ENCODE results near the gene CD55. TPM values are rescaled to one million over a fixed set of nuclear protein-coding genes. Genes with fewer than 3 reads are reported as not detected.

CD55 gene
- total RNA-seq, 2 donors from 2014 or later, result 19.5 to 26.1 TPM

- WGBS, 2 experiments (ENCODE audit: insufficient coverage in 1 of 2, insufficient read length in 1 of 2), result 65 to 70% methylated on average over 2 to 3 of the region's 3 CpGs
- H3K4me1 Mint-ChIP-seq, result peaks cover 3% of the 10 kb centered on the region
- H3K4me3 Mint-ChIP-seq, result no peak overlapping the region
- H3K27me3 ChIP-seq (ENCODE audit: control insufficient read depth, insufficient read depth, low read length, poor library complexity, severe bottlenecking), result no peaks in the 10 kb centered on the region
- H3K27ac Mint-ChIP-seq, result no peak overlapping the region
- H3K27me3 Mint-ChIP-seq (ENCODE audit: insufficient read depth), result no peaks in the 10 kb centered on the region
- TF ChIP-seq, protein P1, sequence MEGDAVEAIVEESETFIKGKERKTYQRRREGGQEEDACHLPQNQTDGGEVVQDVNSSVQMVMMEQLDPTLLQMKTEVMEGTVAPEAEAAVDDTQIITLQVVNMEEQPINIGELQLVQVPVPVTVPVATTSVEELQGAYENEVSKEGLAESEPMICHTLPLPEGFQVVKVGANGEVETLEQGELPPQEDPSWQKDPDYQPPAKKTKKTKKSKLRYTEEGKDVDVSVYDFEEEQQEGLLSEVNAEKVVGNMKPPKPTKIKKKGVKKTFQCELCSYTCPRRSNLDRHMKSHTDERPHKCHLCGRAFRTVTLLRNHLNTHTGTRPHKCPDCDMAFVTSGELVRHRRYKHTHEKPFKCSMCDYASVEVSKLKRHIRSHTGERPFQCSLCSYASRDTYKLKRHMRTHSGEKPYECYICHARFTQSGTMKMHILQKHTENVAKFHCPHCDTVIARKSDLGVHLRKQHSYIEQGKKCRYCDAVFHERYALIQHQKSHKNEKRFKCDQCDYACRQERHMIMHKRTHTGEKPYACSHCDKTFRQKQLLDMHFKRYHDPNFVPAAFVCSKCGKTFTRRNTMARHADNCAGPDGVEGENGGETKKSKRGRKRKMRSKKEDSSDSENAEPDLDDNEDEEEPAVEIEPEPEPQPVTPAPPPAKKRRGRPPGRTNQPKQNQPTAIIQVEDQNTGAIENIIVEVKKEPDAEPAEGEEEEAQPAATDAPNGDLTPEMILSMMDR (conservative IDR thresholded peaks at IDR 0.05), result no peak
- no peaks in the 10 kb centered on the region for H3K9me3 Mint-ChIP-seq
- DNase-seq, result no peak
- H3K4me1 ChIP-seq (ENCODE audit: control insufficient read depth, insufficient read depth, low read length), result no peaks in the 10 kb centered on the region
- no peak overlapping the region for H3K27ac ChIP-seq (ENCODE audit: low read depth, low read length)
- no peak overlapping the region for H3K9ac ChIP-seq (ENCODE audit: extremely low read depth, low read length, poor library complexity, severe bottlenecking)
- H3K9me3 ChIP-seq (ENCODE audit: control insufficient read depth, low read length), result no peaks in the 10 kb centered on the region
- peaks cover under 1% of the 10 kb centered on the region for H3K36me3 Mint-ChIP-seq (ENCODE audit: low read depth)
- no peak overlapping the region for H3K4me3 ChIP-seq (ENCODE audit: low read length)
- H3K36me3 ChIP-seq (ENCODE audit: control insufficient read depth, insufficient read depth, low read length), result no peaks in the 10 kb centered on the region
Measured at GRCh38 chr1:207361029-207361428, 39.6 kb downstream of the CD55 start.

DNA sequence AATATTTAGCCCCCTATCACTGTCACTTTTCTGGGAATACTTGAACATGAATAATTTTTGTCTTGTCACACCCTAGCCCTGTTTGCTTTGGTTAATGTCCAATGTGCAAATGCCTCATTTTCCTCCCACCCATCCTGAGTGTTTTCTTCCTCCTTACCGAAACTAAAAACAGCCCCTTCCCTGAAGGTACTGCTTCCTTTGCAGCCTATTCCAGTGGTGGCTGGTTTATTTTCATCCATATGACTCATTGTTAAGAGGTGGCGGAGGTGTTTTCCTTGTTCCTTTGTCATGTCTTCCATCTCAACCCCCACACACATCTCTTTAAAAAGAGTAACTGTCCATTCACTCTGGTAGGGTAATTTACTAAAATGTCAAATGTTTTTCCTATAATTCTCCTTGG lies 40.4 kb downstream of the CD55 start:
- no peak overlapping the region for H3K4me3 ChIP-seq (ENCODE audit: low read length)
- Mint-ChIP-seq H3K4me3 (no peak overlapping the region), H3K36me3 (ENCODE audit: low read depth) (peaks cover 1% of the 10 kb centered on the region), H3K27ac (no peak overlapping the region), H3K27me3 (ENCODE audit: insufficient read depth) (no peaks in the 10 kb centered on the region), H3K4me1 (peaks cover 3% of the 10 kb centered on the region), H3K9me3 (no peaks in the 10 kb centered on the region)
- TF ChIP-seq, protein P1 (conservative IDR thresholded peaks at IDR 0.05), result no peak
- H3K9me3 ChIP-seq (ENCODE audit: control insufficient read depth, low read length), result no peaks in the 10 kb centered on the region
- no peak for DNase-seq
- H3K9ac ChIP-seq (ENCODE audit: extremely low read depth, low read length, poor library complexity, severe bottlenecking), result no peak overlapping the region
- no peak overlapping the region for H3K27ac ChIP-seq (ENCODE audit: low read depth, low read length)
- H3K36me3 ChIP-seq (ENCODE audit: control insufficient read depth, insufficient read depth, low read length), result no peaks in the 10 kb centered on the region
- H3K27me3 ChIP-seq (ENCODE audit: control insufficient read depth, insufficient read depth, low read length, poor library complexity, severe bottlenecking), result no peaks in the 10 kb centered on the region
- H3K4me1 ChIP-seq (ENCODE audit: control insufficient read depth, insufficient read depth, low read length), result no peaks in the 10 kb centered on the region
- 86 to 98% methylated on average over 1 to 2 of the region's 2 CpGs for WGBS, 2 experiments (ENCODE audit: insufficient coverage in 1 of 2, insufficient read length in 1 of 2)

DNA sequence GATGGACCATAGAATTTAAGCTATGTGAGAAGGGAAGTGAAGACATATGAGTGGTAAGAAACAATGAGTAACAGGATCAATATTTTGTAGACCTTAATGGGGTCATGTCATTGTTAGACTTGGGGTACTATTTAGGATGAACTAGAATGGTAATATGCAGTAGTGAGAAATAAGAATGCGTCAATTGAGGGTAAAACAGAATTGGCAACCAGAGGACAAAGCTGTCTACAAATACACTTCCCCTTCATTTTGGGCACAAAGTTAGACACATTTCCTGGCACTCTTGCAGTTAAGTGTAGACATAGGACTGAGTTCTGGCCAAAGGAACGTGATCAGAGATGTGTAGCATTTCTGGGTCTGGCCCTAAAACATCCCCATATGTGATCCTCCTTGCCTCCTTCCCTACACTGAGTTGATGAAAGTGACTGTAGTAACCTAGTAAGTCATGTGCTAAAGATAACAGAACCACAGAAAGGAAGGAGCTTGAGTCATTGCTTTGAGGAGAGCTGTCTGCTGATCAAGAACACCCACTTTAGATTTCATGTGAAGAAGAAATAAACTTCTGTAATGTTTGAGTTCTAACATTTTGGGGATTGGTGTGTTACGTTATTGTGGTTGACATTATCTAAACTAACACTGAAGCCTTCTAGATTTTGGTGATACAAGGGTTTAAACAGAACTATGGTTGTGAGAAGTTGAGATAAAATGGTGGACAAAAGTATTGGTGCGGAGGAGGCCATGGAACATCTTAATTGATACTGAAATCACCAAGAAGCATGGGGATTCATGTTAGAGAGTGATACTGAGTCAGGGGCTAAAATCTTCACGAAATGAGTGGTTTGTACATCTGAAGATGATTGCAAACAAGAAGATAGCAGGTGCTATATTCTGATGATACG lies 41.7 kb downstream of the CD55 start:
- H3K9me3 Mint-ChIP-seq, result no peaks in the 10 kb centered on the region
- WGBS, 2 experiments (ENCODE audit: insufficient coverage in 1 of 2, insufficient read length in 1 of 2), result 93 to 94% methylated on average over 5 to 6 of the region's 6 CpGs
- Histone ChIP-seq H3K9ac (ENCODE audit: extremely low read depth, low read length, poor library complexity, severe bottlenecking) (no peak overlapping the region), H3K9me3 (ENCODE audit: control insufficient read depth, low read length) (no peaks in the 10 kb centered on the region), H3K36me3 (ENCODE audit: control insufficient read depth, insufficient read depth, low read length) (no peaks in the 10 kb centered on the region), H3K27me3 (ENCODE audit: control insufficient read depth, insufficient read depth, low read length, poor library complexity, severe bottlenecking) (no peaks in the 10 kb centered on the region), H3K4me1 (ENCODE audit: control insufficient read depth, insufficient read depth, low read length) (no peaks in the 10 kb centered on the region), H3K4me3 (ENCODE audit: low read length) (no peak overlapping the region), H3K27ac (ENCODE audit: low read depth, low read length) (no peak overlapping the region)
- H3K4me3 Mint-ChIP-seq, result no peak overlapping the region
- H3K4me1 Mint-ChIP-seq, result no peaks in the 10 kb centered on the region
- no peak overlapping the region for H3K27ac Mint-ChIP-seq
- H3K36me3 Mint-ChIP-seq (ENCODE audit: low read depth), result peaks cover 1% of the 10 kb centered on the region
- TF ChIP-seq, protein P1 (conservative IDR thresholded peaks at IDR 0.05), result no peak
- DNase-seq, result no peak
- H3K27me3 Mint-ChIP-seq (ENCODE audit: insufficient read depth), result no peaks in the 10 kb centered on the region
